Endothelial cell (in vitro differentiated cells): Measurements from ENCODE around the gene MIB1. TPM values are rescaled to one million over a fixed set of nuclear protein-coding genes. Genes with fewer than 3 reads are reported as not detected.

Experiments used
- total RNA-seq: library from RNA; stranded (reverse); fragmentation: NEBNext Ultra II Directional; extraction: Animal tissue kit (Norgen Biotek cat#: 25700); gene quantifications from one replicate; pipeline ENCODE4 v1.2.1, GENCODE V29; 2021; ENCODE audit not compliant: unreplicated experiment

Gene MIB1
- total RNA-seq, 1 donor from 2014 or later, result 62.8 TPM

Other genes starting within 250 kb of the MIB1 start
- gene ESCO1, start 140.1 kb upstream of the MIB1 start, total RNA-seq, result 19.3 TPM
- gene SNRPD1, start 128.5 kb upstream of the MIB1 start, total RNA-seq, result 82.5 TPM
- gene ABHD3, start 36.0 kb upstream of the MIB1 start, total RNA-seq, result 13.8 TPM